ENCODE data around the gene STXBP6. TPM values are rescaled to one million over a fixed set of nuclear protein-coding genes. Genes with fewer than 3 reads are reported as not detected.

Gene STXBP6
- total and polyA plus RNA-seq, 2 of the 13 experiments (the other 11 are each of a cell fraction or from before 2014, with no cell fraction given): 35.3 to 42.8 TPM

GRCh38 chr14:24806061-24806678 is 243.8 kb downstream of the STXBP6 start:
- in situ Hi-C loops (cut with HindIII; ENCODE audit: extremely low pct_ligation_motif_present, low pct_unique_long_range_greater_than_20kb) (loop anchor here (5.0 kb wide), 2 partner anchors 236 to 326 kb away; no protein-coding TSS in a partner anchor), intact Hi-C loops (cut with micrococcal nuclease; ENCODE audit: unreplicated experiment) (loop anchor here (1.0 to 5.0 kb wide), 7 partner anchors 36 to 345 kb away; no protein-coding TSS in a partner anchor)
- Histone ChIP-seq H3K36me3 (replicated peaks in 1 of 2; ENCODE audit: control insufficient read depth in 1 of 2, insufficient read depth in 2 of 2, low read length in 2 of 2) (no peaks in the 10 kb centered on the region), H2AFZ (ENCODE audit: low read length) (no peak overlapping the region), H3K27ac (ENCODE audit: extremely low read length, insufficient read depth, low read length) (no peak overlapping the region), H3K4me3 (replicated peaks in 1 of 3; ENCODE audit: insufficient read depth in 1 of 3, low read depth in 2 of 3, low read length in 3 of 3) (no peak overlapping the region), H3K9ac (ENCODE audit: insufficient read depth, low read depth, low read length) (no peak overlapping the region), H4K20me1 (ENCODE audit: insufficient read depth, low read length) (no peaks in the 10 kb centered on the region), H3K4me2 (ENCODE audit: low read depth, low read length) (peak overlapping the region; percentile 23; the same call in 1 of the 2 replicates), H3K4me1 (ENCODE audit: insufficient read depth, low read length) (peaks cover 58% of the 10 kb centered on the region), H3K79me2 (ENCODE audit: insufficient read depth, low read length) (no peaks in the 10 kb centered on the region), H3K27me3 (ENCODE audit: control insufficient read depth in 1 of 2, insufficient read depth in 2 of 2, low read length in 2 of 2) (no peaks in the 10 kb centered on the region), H3K9me3 (ENCODE audit: low read length) (no peaks in the 10 kb centered on the region)
- ATAC-seq (peak; percentile 81), FAIRE-seq (peak; percentile 60), DNase-seq (ENCODE audit: low spot score) (peak; percentile 88)
- WGBS (ENCODE audit: low lambda C conversion rate): 38% methylated on average over 9 of the region's 9 CpGs
- CTCF ChIA-PET (ENCODE audit: low intra/inter-chr PET ratio, low total read pairs): interaction anchor here (0.7 to 6.3 kb wide), 14 partner anchors 11 to 595 kb away, joined by 3 to 94 read pairs (median 6); partner anchors contain the start of gene STXBP6
- no TSS peak for BruUV-seq (replicated peaks)
- POLR2A ChIA-PET: interaction anchor here (0.7 to 5.3 kb wide), 7 partner anchors 10 to 327 kb away, joined by 3 to 43 read pairs (median 13); partner anchors contain the start of gene STXBP6
- TF ChIP-seq JARID2 (CRISPR knock-in tag; IDR thresholded peaks at IDR 0.05; ENCODE audit: insufficient replicate concordance) (peak; percentile 84), FOXK1 (CRISPR knock-in tag; IDR thresholded peaks at IDR 0.05; ENCODE audit: borderline replicate concordance, low read depth) (peak; percentile 63; the same call in 1 of the 2 replicates), ARID2 (CRISPR knock-in tag; IDR thresholded peaks at IDR 0.05; ENCODE audit: borderline replicate concordance) (0 out of 2 replicates have a peak, but pooled peaks have one; percentile 45), ZNF329 (CRISPR knock-in tag; IDR thresholded peaks at IDR 0.05; ENCODE audit: low read depth) (0 out of 2 replicates have a peak, but pooled peaks have one; percentile 34), REXO4 (CRISPR knock-in tag; IDR thresholded peaks at IDR 0.05; ENCODE audit: borderline replicate concordance) (no peak), SP140L (CRISPR knock-in tag; IDR thresholded peaks at IDR 0.05; ENCODE audit: borderline replicate concordance) (peak; percentile 48; the same call in 1 of the 2 replicates), RXRB (CRISPR knock-in tag; IDR thresholded peaks at IDR 0.05; ENCODE audit: borderline replicate concordance) (peak; percentile 67; the same call in 1 of the 2 replicates), ZFY (CRISPR knock-in tag; IDR thresholded peaks at IDR 0.05) (peak; percentile 43; the same call in 1 of the 2 replicates), SMYD3 (CRISPR knock-in tag; IDR thresholded peaks at IDR 0.05) (peak; percentile 81), ZZZ3 (CRISPR knock-in tag; IDR thresholded peaks at IDR 0.05; ENCODE audit: borderline replicate concordance) (0 out of 2 replicates have a peak, but pooled peaks have one; percentile 2), FOXC1 (CRISPR knock-in tag; IDR thresholded peaks at IDR 0.05; ENCODE audit: borderline replicate concordance) (peak; percentile 85), MEIS2 (CRISPR knock-in tag; IDR thresholded peaks at IDR 0.05) (peak; percentile 16; the same call in 1 of the 2 replicates), IRF2 (CRISPR knock-in tag; IDR thresholded peaks at IDR 0.05) (peak; percentile 85)
- TF ChIP-seq, protein P1, sequence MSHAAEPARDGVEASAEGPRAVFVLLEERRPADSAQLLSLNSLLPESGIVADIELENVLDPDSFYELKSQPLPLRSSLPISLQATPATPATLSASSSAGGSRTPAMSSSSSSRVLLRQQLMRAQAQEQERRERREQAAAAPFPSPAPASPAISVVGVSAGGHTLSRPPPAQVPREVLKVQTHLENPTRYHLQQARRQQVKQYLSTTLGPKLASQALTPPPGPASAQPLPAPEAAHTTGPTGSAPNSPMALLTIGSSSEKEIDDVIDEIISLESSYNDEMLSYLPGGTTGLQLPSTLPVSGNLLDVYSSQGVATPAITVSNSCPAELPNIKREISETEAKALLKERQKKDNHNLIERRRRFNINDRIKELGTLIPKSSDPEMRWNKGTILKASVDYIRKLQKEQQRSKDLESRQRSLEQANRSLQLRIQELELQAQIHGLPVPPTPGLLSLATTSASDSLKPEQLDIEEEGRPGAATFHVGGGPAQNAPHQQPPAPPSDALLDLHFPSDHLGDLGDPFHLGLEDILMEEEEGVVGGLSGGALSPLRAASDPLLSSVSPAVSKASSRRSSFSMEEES (CRISPR knock-in tag; IDR thresholded peaks at IDR 0.05): peak; percentile 64; the same call in 1 of the 2 replicates
- TF ChIP-seq, protein P2, sequence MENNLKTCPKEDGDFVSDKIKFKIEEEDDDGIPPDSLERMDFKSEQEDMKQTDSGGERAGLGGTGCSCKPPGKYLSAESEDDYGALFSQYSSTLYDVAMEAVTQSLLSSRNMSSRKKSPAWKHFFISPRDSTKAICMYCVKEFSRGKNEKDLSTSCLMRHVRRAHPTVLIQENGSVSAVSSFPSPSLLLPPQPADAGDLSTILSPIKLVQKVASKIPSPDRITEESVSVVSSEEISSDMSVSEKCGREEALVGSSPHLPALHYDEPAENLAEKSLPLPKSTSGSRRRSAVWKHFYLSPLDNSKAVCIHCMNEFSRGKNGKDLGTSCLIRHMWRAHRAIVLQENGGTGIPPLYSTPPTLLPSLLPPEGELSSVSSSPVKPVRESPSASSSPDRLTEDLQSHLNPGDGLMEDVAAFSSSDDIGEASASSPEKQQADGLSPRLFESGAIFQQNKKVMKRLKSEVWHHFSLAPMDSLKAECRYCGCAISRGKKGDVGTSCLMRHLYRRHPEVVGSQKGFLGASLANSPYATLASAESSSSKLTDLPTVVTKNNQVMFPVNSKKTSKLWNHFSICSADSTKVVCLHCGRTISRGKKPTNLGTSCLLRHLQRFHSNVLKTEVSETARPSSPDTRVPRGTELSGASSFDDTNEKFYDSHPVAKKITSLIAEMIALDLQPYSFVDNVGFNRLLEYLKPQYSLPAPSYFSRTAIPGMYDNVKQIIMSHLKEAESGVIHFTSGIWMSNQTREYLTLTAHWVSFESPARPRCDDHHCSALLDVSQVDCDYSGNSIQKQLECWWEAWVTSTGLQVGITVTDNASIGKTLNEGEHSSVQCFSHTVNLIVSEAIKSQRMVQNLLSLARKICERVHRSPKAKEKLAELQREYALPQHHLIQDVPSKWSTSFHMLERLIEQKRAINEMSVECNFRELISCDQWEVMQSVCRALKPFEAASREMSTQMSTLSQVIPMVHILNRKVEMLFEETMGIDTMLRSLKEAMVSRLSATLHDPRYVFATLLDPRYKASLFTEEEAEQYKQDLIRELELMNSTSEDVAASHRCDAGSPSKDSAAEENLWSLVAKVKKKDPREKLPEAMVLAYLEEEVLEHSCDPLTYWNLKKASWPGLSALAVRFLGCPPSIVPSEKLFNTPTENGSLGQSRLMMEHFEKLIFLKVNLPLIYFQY (CRISPR knock-in tag; IDR thresholded peaks at IDR 0.05; ENCODE audit: borderline replicate concordance): peak; percentile 39; the same call in 1 of the 2 replicates

Measured in HepG2 (cell line).